ENCODE data around the gene ABHD13.

DNA sequence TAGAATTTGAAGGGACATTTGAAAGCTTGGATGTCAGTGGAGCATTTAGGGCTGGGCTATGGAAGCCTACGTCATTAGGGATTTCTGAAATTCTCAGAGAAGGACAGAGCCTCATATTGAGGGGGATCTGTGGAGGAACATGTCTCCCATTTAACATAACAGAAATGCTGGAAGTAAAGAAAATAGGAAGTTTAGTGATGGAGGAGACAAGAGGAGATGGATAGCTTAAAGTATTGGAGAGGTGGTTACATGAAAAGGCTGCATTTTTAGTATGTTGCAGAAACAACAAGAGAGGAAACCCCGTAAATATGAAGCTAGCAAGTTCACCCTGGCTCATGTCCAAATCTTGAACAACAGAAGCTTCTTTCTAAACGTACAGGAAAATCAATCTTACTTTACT is 27.3 kb upstream of the ABHD13 start:
- no peak for TF ChIP-seq CTCF (conservative IDR thresholded peaks at IDR 0.05)
- no peak for TF ChIP-seq EZH2 (IDR thresholded peaks at IDR 0.05; ENCODE audit: low read depth)

Measured in PC-9 (cell line).